HG03354 (cell line): ENCODE results near the gene NPAS3.
A peak's percentile ranks its signal among the peaks of the same experiment; 100 is the strongest.

Source experiments
- ATAC-seq: cut with Tn5 transposase; IDR thresholded peaks from one replicate; pipeline ENCODE4 v1.9.1; 2021; ENCODE audit warnings: mild to moderate bottlenecking; ENCODE audit not compliant: unreplicated experiment, poor library complexity, severe bottlenecking

NPAS3 gene

DNA sequence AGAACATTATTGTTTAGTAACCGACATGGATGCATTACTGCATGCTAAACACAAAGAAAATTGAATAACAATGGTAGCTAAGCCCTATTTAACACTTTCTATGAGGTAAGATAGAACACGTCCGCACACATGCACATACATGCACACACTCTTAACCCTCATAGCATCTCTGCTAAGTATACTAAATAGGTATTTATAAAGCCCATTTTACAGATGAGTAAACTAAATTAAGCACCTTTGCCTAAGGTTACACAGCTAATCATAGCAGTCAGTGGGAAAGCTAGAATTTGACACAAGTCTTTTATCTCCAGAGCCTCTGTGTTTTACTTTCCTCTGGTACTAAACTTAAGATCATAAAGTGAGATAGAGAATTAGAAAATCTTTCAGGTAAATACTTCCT, 577.2 kb downstream of the NPAS3 start:
- ATAC-seq = no peak

DNA sequence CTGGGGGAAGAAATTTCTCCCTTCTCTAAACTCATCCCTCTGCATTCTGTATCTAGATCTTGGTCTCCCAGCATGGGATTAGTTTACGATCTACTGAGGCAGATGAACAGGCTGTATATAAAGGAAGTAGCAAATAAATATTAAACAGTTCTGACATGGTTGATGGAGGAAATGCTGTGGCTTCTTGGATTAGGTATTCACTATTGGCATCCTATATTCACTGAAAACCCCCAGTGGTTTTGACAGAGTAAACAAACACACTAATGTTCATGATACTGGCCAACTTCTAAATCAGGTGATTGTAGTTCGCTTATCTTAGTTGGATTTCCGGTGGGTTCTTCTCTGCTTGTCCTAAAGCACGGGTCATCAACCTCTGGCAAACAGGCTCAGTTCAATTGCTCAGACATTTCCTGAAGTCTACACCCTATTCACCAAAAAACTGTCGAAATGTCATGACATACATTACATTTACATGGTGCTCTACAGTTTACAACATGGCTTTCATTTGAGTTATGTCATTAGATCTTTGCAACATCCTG, 578.3 kb downstream of the NPAS3 start:
- peak; percentile 72 for ATAC-seq

DNA sequence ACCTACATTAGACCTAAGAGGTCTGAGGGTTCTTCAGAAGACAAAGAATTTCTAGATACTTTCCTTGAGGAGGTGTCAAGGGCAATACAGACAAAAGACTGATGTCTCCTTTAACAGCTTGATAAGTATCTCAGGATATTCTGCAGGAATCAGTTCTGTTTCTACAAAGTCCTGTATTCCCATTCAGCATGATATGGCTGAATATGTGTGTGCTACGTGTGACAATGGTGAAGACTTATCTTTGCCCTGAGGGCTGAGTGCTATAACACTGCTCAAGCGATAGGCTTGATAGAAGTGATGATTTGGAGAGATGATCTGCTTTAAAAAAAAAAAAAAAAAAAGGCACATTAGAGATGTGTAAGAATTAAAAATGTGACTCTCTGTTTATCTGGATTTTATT, 582.5 kb downstream of the NPAS3 start:
- no peak for ATAC-seq

DNA sequence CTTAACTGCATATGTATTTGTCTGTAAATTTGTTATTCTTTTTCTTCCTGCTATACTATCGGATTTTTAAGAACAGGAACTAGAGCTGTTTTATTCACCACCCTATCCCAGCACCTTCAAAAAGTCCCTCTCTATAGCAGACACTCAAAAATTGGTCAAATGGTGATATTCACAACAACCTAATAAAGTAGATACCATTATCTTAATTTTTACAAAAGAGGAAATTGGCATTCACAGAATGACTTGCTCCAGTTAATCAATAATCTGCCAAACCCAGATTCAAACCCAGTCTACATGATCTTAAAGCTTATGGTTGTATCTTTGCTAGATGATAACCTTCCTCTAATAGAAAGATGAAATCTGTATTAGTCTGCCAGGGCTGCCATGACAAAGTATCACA, 585.6 kb downstream of the NPAS3 start:
- ATAC-seq = peak; percentile 81

DNA sequence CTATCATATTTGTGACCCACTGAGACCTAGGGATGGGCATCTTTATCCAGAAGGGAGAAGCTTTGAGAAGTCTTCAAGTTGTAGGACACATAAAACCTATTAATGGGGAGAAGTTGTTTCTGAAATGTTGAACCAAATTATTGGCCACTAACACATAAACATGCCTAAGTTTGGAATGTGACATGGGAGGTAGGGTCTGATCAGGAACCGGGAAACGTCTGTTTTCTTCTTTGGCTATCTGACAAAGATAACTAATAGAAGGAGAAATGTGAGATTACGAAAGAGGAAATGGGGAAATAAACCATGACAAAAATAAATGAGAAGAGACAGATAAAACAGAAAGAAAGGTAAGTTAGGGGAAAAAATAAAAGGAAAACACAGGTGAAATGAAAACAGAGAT, 586.9 kb downstream of the NPAS3 start:
- no peak for ATAC-seq

DNA sequence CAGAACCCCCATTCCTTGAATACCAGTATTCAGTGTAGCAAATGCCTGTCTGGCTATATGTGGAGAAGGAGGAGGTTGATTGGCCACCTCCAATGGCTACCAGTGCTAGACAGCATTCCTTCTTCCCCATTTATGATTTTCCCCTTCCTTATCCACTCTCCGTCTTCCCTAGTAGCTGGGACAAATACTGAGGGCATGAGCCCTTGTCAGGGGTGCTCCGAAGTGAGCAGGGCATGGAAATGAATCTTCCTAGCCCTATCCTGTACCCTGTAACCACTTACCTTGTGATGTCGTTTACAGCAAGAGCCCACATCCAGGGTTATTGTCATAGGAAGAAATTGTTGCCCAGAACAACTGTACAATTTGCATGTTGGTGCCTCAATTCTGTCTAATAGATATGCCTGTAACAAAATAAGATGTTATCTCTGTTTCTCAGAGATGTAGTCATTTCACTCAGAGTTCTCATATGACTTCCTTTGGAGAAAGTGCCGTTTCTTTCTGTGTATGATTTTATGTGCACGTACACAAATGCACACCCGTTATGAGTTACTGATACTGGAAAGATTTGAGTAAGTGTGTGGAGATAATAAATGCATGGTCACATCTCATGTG, 588.5 kb downstream of the NPAS3 start:
- no peak for ATAC-seq

DNA sequence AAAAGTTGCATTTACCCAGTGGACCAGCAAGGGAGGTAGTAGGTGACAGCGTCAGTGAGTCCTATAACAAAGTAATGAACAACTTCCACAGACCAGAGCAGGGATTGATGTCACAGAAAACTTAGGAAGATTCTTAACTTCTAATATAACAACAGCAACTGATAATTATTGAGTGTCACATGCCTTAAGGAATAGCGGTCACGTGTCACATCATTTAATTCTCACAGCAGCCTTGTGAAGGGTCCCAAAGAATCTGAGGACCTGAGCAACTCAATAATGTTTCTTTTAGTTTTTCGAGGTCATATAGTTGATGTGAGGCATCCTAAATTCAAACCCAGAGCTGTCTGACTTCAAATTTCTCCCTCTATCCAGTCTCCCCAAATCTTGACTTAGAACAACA, 590.0 kb downstream of the NPAS3 start:
- ATAC-seq = no peak

DNA sequence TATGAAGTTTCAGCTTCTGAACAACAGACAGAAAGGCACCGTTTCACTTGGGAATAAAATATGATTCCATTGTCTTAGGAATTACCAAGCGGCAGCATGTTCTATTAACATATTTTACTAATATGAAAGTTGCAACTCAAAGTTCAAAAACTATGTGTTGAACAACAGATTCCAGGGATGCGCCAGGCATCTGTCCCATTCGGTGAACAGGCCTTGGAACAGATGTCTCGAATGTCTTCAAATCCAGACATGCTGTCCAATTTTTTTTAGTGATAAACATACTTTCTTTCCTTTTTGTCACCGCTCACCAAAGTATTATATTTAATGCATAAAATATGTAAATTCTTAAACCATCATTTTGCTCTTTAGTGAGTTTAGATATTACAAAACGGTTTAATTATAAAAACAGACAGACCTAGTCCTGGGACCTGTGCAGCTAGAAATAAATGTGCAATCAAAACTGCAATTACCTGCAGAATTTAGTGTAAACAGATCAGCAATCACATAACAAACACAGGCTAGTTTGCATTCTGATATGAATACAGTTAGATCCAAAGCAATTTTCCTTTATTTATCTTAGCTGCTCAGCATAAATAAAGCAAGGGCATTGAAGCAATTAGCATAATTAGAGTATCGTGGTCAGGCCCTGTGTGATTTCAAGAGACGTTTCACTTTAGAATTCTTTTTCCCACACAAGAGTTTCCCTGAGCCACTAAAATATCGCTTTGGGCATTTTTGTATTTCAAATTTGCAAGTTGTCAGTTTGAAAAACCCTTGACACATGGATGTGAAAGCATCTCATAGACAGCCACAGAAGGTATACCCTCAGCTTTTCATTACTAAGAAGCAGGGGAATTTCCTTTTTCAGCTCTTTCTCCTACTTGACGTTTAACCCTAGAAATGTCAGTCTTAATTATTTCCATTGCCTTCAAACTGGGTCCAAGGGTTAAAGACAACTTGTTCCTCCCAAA, 591.4 kb downstream of the NPAS3 start:
- no peak for ATAC-seq

DNA sequence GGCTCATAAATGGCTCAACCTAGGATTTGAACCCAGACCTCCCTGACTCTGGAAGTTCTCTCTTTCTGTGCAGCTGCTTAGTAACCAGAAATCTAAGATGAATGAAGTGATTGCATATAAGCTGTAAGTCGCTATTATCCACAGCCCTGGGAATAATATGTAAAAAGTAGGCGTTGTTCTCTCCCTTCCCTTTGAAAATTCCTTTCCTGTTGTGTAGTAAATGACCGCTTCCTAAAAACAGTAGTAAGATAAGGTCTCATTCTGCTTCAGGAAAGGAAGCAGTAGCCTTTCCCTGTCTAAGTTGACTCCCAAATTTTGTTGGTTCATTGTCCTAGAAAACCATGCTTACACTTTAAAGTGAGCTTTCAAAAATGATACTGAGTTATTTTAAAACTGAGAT, 593.9 kb downstream of the NPAS3 start:
- ATAC-seq = no peak

DNA sequence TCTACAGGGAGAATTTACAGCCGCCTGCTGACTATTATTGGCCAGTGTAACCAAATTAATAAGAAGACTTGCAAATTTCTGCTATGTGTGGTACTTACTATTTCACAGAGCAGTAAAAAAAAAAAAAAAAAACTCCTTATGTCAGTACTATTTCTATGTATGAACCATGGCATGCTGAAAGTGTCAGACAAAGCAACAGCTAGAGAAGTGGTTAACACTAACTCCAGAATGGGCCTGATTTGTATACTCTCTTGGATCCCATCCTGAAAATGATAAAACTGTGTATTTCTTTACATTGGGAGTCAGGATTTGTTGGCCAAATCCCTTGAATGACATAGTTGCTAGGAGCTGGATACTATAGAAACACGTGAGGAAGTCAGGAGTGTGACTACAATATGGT, 595.4 kb downstream of the NPAS3 start:
- no peak for ATAC-seq

DNA sequence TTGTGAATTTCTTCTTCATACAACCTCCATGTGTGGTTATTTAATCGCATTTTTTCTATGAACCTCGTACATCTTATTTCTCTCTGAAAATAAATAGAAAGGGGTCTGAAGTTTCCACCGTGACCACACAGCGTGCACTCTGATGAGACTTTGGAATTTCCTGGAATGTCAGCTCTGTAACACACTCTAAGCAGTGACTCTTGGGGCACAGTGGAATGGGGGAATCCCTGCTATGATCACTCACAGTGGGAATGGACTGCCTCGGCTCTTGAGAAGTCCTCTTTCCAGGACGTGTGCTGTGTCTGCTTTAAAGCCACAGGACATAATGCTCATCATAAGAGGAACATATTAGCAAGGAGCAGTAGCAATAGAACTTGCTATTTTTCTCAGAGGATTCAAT, 596.0 kb downstream of the NPAS3 start:
- no peak for ATAC-seq

DNA sequence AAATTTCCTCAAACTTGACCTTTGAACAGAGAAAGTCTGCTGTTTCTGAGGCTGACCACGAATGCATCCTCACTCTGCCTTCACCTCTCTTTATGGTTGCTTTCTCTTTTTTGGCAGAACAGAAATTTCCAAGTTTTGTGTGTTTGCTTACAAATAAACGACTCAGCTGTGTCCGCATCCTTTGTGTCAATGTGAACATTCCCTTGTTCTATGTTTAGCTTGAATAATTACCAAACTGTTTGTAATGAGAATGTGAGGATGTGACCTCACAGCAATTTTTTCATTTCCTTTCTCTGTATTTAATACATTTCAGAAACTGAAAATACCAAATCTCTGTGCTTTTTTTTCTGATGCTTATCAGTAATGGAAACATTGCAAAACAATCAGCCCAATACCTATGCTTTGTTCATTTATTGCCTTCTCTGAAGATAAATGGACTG, 601.3 kb downstream of the NPAS3 start:
- no peak for ATAC-seq

DNA sequence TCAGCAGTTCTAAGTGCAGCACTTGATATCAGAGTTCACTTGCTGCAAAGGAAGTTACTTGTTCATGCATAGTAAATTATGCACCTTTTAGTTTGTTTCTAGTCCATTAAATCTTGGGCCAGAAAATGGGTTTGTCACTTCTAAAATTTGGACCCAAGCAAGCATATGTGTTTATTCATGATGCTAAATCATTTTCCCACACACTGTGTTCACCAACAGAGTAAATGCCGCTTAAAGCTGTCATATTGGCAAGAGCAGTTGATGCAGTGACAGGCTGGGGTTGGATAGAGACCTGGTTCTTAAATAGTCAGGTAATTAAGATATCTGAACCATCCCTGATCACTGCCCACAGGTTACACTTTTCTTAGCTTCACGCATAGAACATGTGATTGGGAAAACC, 602.5 kb downstream of the NPAS3 start:
- ATAC-seq = no peak

DNA sequence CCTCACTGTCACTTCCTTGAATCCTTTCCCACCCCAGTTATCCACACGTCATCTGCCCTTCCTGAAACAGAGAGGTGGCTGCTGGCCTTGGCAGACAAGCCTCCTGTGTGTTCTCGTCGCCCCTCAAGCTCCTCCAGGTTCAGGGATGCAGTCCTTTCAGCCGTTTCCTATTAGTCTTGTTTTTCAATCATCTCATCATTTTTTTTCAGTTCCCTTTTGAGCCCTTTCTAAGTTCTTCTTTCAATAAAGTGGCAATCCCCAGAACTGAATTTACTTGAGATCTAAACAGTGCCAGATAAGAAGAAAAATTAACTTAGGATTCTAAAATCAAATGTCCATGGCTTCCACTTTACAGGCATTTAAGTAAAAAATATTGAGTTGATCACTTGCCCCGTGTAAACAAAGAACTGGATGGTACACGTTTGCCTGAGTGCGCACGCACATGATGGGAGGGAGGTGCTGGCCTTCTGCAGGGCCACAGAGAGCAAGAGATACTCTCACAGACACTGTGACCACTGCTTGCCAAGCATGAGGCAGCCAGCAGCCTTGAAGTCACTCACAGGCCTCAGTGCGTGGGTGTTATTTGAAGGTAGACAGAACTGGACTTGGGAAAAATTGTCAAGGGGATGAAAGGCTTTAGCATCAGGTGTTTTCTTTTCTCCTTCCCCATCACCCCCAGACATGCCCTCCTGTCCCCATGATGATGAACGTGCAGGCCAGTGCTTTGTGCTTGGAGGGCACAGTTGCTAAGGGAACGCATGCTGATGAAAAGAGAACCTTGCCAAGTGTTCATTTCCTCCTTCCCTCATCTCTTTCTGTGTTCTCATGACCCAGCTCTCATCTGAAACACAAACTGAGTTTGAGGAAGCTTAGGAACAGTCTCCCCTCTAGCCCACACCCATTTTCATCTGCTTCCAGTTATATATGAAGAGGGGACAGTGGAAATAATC, 603.9 kb downstream of the NPAS3 start:
- peak; percentile 48 for ATAC-seq

DNA sequence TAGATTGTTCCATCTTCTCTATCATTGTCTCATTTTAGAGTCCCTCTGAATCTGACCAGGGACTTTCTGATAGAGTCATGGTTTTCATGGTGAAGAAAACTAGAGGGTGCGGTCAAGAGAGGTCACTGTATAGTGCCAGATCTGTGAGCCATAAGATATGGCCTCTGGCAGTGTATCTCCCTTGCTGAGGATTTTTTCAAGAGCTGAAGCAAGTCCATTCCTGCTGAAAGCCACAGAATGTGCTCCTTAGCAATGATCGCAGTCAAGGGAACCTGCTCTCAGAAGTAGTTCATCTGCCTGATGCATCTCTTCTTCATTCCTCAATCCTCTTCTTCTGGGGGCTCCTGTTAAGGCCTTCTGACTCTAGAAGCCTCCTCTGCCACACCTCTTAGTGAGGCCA, 607.0 kb downstream of the NPAS3 start:
- ATAC-seq = no peak

DNA sequence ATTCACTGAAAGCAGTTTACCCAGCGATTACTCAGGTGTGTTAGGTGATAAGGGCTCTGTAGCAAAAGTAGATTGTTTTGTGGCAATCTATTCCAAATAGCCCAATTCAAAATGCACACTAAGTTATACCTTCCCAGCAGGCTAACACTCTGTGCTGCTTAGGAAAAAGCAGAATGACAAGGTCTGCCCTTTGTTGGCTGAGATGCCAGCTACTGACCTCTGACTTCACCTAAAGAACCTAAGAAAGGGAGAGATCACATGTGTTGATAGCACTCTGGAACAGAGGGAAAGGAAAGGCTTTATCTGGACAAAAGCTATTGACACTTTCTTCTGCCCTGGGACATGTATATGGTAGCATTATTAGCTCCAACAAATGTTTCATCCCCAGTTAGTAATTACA, 609.9 kb downstream of the NPAS3 start:
- no peak for ATAC-seq

DNA sequence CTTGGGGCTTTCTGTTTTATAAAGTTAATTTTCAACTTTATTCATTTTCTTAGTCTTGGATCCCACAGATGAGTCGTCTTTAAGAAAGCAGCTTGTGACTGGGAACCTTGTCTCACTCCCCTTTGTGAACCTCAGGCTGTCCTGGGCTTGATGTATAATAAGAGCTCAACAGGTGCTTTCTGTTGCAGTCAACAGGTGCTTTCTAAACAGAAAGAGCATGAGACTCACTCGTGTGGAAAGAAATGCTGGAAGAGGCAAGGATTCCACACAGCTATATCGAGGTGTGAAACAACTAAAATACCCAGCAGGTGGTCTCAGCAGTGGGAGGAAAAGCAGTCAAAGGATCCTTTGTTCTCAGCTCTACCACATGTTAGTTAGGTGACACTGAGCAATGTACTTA, 613.3 kb downstream of the NPAS3 start:
- no peak for ATAC-seq

DNA sequence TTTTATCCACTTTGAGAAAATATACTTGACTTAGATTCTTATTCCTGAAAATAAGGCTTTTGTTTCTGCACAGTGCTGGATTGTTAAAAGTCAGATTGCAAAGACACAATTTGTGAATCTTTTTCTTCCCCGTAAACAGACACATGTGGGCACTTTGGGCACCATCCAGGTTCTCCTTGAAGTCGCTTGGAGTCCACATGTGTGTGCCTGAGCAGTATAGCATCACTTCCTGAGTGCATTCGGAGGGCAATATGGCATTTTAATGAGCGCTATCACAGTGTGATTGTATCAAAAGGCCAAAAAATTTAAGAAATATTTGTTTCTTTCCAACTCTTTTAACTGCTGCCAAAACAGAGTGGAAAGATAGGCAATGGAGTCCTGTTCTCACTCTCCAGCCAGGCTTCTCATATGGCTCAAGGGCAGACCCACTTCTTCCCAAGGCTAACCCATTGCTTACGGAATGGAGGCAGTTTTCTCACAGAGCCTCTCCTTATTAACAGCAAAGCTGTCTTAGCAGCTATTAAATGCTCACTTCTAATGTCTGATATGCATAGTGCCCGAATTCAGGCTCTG, 615.1 kb downstream of the NPAS3 start:
- no peak for ATAC-seq

DNA sequence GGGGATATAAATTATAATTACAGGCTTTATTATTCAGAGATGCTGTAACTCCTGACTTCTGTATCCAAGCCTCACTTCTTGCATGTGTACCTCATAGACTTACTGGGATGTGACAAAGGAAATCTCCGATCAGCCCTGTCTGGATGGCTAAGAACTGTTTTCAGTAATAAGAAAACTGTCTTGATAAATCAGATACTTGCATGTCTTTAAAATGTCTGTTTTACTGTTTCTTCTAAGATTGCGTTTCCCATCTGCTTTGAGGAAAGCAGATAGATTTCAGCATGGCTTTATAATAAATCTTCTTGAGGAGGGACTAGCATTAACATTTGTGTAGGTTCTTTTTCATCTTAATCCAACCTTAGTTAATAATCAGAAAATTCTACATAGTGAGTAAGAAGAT, 616.3 kb downstream of the NPAS3 start:
- ATAC-seq = no peak
